Thyroid gland (tissue), 4 donors: ENCODE measurements around the gene PTPN13.

Experiments
- POLR2A ChIP-seq, 2 donors: fragments of 450-650 bp; IDR thresholded peaks; one replicate each; pipeline ENCODE4 v1.6.1; 2017; ENCODE audit warnings: antibody characterized with exemption in 2 of 2, mild to moderate bottlenecking in 2 of 2, moderate library complexity in 1 of 2
- TF ChIP-seq, protein P1 (sequence below), 6 experiments: fragments of 200-600 bp in 3 of 6; fragments of 450-650 bp in 3 of 6; sonication (generic) in 3 of 6; IDR thresholded peaks; one replicate each; pipeline ENCODE4 v1.5.1; 2016 to 2019; ENCODE audit warnings: antibody characterized with exemption in 6 of 6, mild to moderate bottlenecking in 2 of 6, inconsistent platforms in 1 of 6, moderate library complexity in 1 of 6

DNA sequence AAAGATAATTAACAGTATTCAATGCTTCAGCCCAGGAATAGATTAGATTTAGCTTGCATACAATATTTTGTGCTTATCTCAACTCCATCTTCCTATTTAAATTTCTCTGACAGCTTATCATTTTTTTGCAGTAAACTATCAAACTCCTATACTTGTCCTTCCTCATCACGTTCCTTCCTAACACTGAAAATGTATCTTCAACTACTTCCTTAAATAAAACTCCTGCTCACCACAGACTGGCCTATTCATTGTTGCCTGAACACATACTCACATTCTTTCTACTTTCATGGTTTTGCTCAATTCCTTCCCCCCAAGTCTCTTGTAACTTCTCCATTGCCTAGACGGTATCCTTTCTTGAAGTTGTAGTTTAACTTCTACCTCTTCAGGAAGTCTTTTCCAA, 28.5 kb upstream of the PTPN13 start:
- TF ChIP-seq POLR2A (IDR thresholded peaks at IDR 0.05): no peak
- TF ChIP-seq, protein P1, sequence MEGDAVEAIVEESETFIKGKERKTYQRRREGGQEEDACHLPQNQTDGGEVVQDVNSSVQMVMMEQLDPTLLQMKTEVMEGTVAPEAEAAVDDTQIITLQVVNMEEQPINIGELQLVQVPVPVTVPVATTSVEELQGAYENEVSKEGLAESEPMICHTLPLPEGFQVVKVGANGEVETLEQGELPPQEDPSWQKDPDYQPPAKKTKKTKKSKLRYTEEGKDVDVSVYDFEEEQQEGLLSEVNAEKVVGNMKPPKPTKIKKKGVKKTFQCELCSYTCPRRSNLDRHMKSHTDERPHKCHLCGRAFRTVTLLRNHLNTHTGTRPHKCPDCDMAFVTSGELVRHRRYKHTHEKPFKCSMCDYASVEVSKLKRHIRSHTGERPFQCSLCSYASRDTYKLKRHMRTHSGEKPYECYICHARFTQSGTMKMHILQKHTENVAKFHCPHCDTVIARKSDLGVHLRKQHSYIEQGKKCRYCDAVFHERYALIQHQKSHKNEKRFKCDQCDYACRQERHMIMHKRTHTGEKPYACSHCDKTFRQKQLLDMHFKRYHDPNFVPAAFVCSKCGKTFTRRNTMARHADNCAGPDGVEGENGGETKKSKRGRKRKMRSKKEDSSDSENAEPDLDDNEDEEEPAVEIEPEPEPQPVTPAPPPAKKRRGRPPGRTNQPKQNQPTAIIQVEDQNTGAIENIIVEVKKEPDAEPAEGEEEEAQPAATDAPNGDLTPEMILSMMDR (IDR thresholded peaks at IDR 0.05): no peak
